GM15510 (cell line): ENCODE results near the gene ANKRD52.
A peak's percentile ranks its signal among the peaks of the same experiment; 100 is the strongest.

Source experiments
- POLR2A ChIP-seq: IDR thresholded peaks from 3 replicates; pipeline ENCODE4 v1.6.1; 2011; ENCODE audit warnings: borderline replicate concordance; ENCODE audit not compliant: insufficient read length; ENCODE audit errors: extremely low read depth

Gene ANKRD52

DNA sequence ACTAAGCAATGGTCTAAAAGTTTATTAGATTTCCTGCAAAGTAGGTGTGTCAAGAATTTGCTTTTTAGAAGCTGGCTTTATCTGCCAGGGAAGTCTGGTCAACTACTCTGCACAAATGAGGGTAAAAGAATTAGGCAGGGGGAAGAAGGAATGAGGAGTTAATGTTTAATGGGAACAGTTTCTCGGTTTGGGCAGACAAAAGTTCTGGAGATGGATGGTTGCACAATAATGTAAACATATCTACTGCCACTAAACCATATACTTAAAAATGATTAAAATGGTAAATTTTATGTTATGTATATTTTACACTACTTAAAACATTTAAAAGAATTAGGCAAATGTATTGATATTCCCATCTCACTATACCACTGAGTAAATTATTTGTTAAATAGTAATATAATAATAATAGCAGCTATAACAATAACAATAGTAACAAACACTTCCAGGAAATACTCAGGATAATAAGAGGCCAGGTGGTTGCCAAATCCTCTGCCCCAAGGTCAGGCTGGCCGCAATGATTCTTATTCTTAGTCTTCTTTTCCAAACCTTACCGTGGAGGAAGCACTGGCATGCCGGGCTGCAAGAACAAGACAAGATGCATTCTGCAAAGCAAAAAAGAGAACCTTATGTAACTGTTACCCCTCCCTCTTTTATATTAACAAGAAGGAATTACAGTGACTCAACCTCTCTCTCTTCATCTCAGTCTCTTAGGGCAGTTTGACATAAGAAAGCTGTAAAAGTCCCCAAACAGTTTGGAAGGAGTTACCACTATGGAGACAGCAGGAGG lies 28.1 kb upstream of the ANKRD52 start:
- no peak for TF ChIP-seq POLR2A

DNA sequence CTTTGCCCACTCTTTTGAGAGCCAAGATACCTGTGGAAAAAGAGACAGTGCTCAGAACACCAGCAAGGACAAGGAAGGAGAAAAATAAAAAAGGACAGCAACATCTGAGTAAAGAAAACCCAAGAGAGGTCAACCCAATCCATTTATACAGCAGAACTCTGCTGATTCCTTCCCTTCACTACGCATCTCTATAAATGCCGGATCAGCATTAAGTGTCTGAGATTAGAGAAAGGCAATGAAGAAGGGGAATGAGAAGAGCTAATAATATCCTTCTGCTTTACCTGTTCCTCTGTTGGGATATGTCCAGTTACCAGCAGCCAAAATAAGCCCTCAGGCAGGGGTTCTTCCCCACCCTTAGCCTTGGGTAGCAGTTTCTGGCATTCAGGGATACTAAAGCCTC lies 24.4 kb upstream of the ANKRD52 start:
- no peak for TF ChIP-seq POLR2A

DNA sequence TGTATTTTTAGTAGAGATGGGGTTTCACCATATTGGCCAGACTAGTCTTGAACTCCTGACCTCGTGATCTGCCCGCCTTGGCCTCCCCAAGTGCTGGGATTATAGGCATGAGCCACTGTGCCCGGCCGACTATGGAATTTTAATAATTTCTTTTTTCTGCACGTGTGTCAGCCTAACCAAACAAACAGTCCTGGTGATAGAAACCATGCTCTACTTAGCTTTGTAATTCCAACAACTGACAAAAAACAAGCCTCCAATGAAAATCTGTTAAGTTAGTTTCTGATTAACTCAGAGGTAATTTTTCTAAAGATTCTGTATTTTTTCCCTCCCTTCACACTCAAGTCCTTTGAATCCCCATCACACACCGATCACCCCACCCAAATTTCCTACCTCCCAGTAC lies 23.8 kb upstream of the ANKRD52 start:
- TF ChIP-seq POLR2A, result no peak

DNA sequence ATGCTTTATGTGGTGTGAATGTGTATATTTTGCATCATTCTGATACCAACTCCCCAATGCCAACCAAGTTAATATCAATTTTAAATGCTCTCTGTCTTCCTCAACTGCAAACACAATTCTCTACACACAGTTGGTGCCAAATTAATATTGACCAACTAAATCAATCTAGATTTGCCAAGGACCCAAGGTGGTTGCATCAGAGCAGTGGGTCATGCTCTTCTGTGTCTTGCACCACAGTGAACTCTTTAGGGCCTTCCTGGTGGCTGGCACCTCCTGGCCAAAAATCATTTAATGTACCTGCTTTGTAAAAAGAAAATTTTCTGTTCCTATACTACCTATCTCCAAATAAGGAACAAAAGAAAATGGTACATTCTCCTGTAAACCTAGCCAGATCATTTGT lies 22.7 kb upstream of the ANKRD52 start:
- TF ChIP-seq POLR2A, result no peak

DNA sequence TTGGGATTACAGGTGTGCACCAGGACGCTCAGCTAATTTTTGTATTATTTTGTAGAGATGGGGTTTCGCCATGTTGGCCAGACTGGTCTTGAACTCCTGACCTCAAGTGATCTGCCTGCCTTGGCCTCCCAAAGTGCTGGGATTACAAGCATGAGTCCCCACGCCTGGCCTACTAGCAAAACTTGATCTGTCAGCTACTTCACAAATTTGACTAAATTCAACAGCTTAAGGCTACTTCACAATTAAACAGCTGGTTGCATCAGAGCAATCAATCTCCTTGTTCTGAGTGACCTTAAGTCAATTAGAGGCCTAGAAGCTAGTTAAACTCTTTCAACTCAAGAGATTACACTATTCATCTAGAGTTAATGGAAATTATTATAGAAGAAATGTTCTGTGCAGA lies 20.7 kb upstream of the ANKRD52 start:
- no peak for TF ChIP-seq POLR2A

DNA sequence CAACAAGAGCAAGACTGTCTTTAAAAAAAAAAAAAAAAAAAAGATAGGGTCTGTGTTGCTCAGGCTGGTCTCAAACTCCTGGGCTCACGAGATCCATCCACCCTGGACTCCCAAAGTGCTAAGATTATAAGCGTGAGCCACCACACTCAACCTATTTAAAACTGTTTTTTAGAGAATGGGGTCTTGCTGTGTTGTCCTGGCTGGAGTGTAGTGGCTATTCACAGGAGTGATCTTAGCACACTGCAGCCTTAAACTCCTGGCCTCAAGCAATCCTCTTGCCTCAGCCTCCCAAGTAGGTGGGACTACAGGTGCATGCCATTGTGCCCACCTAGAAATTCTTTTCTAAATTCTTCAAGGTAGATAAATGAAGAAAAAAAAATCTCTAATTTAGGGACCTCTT lies 16.1 kb upstream of the ANKRD52 start:
- TF ChIP-seq POLR2A, result no peak

DNA sequence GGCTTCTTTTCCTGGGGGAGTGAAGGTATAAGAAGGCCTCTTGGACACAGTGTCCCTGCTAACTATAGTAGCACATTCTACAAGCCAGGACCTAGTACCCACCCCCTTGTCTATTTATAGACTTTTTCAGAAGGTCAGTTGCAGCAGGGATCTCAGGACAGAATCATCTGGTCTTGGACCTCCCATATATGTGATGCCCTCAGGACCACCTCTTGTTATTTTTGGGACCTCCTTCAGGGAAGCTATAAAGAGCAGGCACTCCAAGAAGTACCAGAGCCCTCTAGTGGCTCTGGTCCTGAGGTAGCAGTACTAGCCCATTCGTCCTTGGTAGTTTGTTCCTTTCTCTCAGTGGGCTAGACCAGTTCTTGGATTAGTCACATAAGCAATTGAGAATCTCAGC lies 12.8 kb upstream of the ANKRD52 start:
- no peak for TF ChIP-seq POLR2A

DNA sequence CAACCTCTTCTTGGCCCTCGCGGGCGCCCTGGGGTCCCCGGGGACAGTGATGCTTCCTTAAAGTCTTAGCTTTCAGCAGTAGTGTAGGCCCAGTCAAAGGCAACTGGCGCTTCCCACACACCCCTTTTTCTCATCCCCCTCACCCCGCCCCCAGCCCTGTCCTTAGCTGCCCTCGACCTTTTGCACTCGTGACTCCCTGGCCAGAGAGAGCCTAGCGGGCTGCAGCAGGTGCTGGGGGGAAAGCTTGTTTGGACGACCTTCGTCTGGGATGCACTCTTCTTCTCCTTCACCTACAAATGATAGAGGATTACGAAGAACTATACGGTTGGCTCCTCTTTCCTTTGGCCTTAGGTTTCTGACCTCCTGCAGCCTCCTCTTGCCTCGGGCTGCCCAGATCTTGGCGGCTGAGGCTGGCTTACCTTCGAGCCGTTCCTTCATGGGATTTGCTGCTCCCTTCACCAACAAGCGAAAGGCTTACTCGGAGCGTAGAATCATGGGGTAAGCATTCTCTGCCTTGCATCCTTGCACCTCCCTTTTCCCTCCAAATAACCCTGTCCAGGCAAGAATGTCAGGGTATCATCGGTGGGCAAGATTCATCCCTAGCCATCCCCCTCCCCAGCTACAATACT lies 9.4 kb upstream of the ANKRD52 start:
- TF ChIP-seq POLR2A, result no peak

DNA sequence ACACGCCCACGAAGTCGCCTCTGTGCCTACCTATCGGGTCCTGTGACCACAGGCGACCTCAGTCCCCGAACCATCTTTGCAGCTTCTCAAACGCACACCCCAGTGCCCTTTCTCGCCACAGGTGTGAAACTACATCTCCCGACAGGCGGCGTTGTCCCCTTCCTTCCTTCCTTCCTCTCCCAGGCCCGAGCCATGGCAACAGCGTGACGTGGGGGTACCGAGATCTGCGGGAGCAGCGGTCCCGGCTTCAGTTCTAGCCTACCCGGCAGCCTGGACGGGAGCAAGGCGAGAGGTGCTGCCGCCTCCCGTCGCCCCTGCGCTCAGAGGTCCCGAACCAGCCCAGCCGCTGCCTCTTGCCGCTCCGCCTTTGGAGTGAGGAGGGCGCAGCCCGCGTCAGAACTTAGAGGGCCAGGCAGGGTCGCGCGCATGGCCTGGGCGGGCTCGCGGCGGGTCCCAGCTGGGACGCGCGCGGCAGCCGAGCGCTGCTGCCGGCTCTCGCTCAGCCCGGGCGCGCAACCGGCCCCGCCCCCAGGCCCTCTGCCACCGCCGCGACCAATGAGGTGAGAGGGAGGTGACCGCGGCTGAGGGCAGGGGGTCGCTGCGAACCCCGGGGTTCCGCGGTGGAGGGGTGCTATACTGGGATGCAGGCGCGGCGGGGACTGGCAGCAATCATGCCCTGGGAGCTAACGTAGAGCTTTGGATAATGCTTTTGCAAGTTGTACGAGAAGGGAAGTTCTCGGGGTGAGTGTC lies 8.7 kb upstream of the ANKRD52 start, which contains the start of gene COQ10A:
Gene COQ10A, plus strand, starts transcription at position 250 of the 750 bp plus-strand sequence. Its CDS starts 177 bp downstream, at position 427.
- peak; percentile 69 for TF ChIP-seq POLR2A

DNA sequence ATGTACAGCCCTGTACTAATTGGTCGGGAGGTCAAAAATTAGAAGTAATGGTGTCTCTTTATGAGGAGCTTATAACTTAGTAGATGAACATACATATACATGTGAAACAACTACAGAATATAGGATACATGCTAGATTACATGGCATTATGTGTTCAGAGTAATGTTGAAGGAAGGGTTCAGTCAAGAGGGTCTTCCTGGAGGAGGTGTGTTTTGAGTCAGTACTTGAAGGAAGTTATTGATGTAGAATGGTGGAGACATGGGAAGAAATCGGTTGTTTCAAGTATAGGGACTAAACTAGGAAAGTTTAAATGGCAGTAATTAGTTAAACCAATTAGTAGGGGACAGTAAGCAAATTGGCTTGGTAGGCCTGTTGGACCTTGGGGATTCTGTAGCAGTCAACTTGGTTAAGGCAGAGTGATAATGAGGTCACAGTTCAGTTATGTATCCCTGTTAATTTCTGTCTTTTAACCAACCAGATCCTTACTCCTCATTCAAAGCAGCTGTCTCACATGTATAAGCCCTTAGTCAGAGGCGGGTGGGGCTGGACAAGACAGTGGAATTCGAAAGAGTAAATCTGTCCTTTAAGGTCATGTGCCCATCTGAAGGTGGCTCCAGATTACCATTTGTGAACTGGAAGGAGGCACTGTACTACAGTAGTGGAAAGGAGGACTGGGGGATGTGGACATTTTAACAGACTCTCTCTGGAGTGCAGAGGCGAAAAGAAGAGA lies 3.5 kb upstream of the ANKRD52 start:
- no peak for TF ChIP-seq POLR2A

DNA sequence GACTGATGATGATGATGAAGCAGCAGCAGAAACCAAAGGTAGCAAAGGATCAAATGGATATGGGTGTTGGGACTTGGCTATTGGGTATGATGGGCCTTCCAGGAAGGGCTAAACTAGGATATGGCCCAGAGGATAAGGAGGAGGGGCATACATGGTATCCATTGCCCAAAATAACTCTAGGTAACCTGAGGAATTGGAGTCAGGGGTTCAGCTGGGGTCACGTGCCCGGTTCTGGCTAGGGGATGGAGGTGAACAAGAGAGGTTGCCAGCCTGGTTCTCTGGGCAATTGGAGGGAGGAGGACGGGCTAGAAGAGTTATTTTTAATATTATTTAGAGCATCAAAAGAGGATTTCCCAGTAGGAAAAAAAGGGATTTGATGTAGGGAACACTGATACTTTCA lies 2.7 kb upstream of the ANKRD52 start:
- no peak for TF ChIP-seq POLR2A

DNA sequence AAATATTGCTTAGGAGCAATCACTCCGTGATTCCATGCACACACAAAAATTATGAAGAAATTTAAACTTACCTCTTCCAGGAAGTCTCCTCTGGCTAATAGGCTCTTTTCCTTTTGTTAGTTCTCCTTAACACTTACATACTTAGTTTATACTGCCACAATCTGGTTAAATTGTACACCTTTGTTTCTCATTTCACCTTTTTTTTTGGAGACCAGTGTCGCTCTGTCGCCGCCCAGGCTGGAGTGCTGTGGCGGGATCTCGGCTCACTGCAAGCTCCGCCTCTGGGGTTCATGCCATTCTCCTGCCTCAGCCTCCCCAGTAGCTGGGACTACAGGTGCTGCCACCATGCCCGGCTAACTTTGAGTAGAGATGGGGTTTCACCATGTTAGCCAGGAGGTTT lies 2.2 kb upstream of the ANKRD52 start:
- no peak for TF ChIP-seq POLR2A

DNA sequence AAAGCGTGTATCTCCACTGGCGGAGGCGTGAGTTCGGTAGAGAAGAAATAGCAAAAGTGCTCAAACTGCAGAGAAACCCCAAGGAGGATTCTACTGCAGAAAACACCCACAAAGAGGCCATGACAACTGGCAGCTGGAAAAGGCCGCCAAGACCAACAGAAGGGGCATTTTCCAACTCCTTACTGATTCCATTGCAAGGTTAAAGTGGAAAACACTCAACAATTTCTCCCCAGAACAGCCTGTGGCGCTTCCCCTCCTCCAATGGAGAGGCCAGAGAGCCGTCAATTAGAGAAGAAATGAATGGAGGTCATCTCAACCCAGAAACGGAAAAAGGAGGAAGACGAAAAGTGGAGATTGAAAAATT lies 618 bp upstream of the ANKRD52 start:
- TF ChIP-seq POLR2A, result no peak

DNA sequence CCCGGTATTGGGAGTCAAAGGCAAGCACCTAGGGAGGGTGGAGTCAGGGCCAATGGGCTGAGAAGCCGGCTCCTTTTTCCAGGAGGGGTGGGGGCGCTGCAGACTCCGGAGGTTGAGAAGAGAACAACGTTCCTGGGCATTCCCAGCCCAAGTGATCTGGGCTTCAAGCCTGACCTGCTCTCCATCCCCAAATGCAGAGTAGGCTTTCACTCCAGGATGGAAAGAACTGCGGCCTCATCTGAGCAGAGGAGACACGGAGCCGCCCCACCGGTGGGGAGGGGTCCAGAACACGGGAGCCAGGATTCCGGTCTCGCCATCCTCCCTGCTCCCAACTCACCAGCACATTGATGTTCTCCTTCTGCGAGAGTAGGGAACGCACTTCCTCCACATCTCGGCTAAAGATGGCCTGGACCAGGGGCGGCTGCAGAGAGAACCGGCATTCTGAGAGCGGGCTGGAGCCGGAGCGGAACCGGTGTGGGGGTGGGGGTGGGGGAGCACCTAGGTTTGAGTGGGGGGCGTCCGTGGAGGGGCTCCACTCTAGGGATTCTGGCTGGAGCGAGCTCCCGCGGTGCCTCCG lies 605 bp downstream of the ANKRD52 start:
- TF ChIP-seq POLR2A, result no peak
